B cell (primary cell): Measurements from ENCODE around the gene RNF114. TPM values are rescaled to one million over a fixed set of nuclear protein-coding genes. Genes with fewer than 3 reads are reported as not detected.

Source experiments
- ATAC-seq: fragments of 200-7000 bp; cut with Tn5 transposase; one replicate; pipeline ENCODE4 v1.10.0; 2021; ENCODE audit warnings: low read depth, mild to moderate bottlenecking, moderate number of reproducible peaks, moderate library complexity
- CTCF ChIA-PET: fragments of 350-600 bp; sonication (Branson Sonifier 250); formaldehyde crosslinking; loops from one replicate; lab custom pipeline; 2021; ENCODE audit warnings: antibody characterized with exemption, inconsistent platforms; lab: Charles Lee
- POLR2A ChIA-PET: fragments of 350-600 bp; sonication (Branson Sonifier 250); formaldehyde crosslinking; loops from one replicate; lab custom pipeline; 2021; ENCODE audit warnings: antibody characterized with exemption; lab: Charles Lee
- DNase-seq: peaks from one replicate; pipeline ENCODE4 v3.0.0; 2013
- H2AFZ ChIP-seq: 2 replicates; pipeline ENCODE4 v1.6.1; 2012; ENCODE audit warnings: mild to moderate bottlenecking, low read depth, low read length; ENCODE audit not compliant: insufficient read depth, poor library complexity, severe bottlenecking
- H3K27ac ChIP-seq, 2 donors: 1 replicate in 1 of 2; 2 replicates in 1 of 2; pipeline ENCODE4 v1.5.1; 2012 to 2013; ENCODE audit warnings: low read length in 2 of 2, mild to moderate bottlenecking in 2 of 2, moderate library complexity in 1 of 2
- H3K27me3 ChIP-seq, 4 experiments: fragments of 200-600 bp in 1 of 4; sonication (generic) in 1 of 4; replicated peaks in 1 of 4; 1 replicate in 2 of 4; 2 replicates in 2 of 4; pipeline versions ENCODE4 v1.6.1 to v1.7.0; 2013 to 2016; ENCODE audit warnings: low read length in 3 of 4, mild to moderate bottlenecking in 2 of 4, mixed read lengths in 1 of 4, moderate library complexity in 1 of 4; ENCODE audit not compliant: insufficient read depth in 4 of 4, control insufficient read depth in 3 of 4; ENCODE audit errors: control extremely low read depth in 1 of 4
- H3K36me3 ChIP-seq, 2 experiments: replicated peaks in 1 of 2; 1 replicate in 1 of 2; 2 replicates in 1 of 2; pipeline versions ENCODE4 v1.6.1 to v1.7.1; 2013; ENCODE audit warnings: low read length in 1 of 2; ENCODE audit not compliant: insufficient read depth in 2 of 2, control insufficient read depth in 1 of 2; ENCODE audit errors: control extremely low read depth in 1 of 2, extremely low read depth in 1 of 2
- H3K4me1 ChIP-seq, 2 donors: fragments of 200-600 bp in 1 of 2; sonication (generic) in 1 of 2; 1 replicate in 1 of 2; 2 replicates in 1 of 2; pipeline versions ENCODE4 v1.5.1 to v1.6.1; 2013 to 2017; ENCODE audit warnings: low read length in 2 of 2; ENCODE audit not compliant: control insufficient read depth in 2 of 2, insufficient read depth in 2 of 2
- H3K4me2 ChIP-seq: replicated peaks from 2 replicates; pipeline ENCODE3; 2012; ENCODE audit warnings: mild to moderate bottlenecking, low read depth, low read length; ENCODE audit not compliant: poor library complexity, severe bottlenecking
- H3K4me3 ChIP-seq, 5 experiments: fragments of 200-600 bp in 1 of 5; sonication (generic) in 1 of 5; 1 replicate in 3 of 5; 2 replicates in 2 of 5; pipeline versions ENCODE4 v1.5.1 to v1.7.0; 2011 to 2016; ENCODE audit warnings: low read length in 4 of 5, mild to moderate bottlenecking in 4 of 5, low read depth in 2 of 5, control low read depth in 1 of 5, moderate library complexity in 1 of 5; ENCODE audit not compliant: insufficient read depth in 1 of 5; ENCODE audit errors: control extremely low read depth in 1 of 5, extremely low read depth in 1 of 5
- H3K79me2 ChIP-seq: fragments of 200-600 bp; sonication (generic); one replicate; pipeline ENCODE4 v1.6.0; 2016; ENCODE audit warnings: low read length; ENCODE audit not compliant: control insufficient read depth, insufficient read depth
- H3K9ac ChIP-seq: fragments of 200-600 bp; sonication (generic); 2 replicates; pipeline ENCODE4 v1.6.1; 2017; ENCODE audit warnings: mild to moderate bottlenecking, low read length, moderate library complexity
- H3K9me3 ChIP-seq, 3 donors: one replicate each; pipeline versions ENCODE4 v1.6.1 to v1.7.1; 2013; ENCODE audit warnings: low read length in 2 of 3; ENCODE audit not compliant: control insufficient read depth in 2 of 3, insufficient read depth in 1 of 3; ENCODE audit errors: control extremely low read depth in 1 of 3
- H4K20me1 ChIP-seq: 2 replicates; pipeline ENCODE4 v1.6.0; 2012; ENCODE audit warnings: mild to moderate bottlenecking, low read length; ENCODE audit not compliant: insufficient read depth, control insufficient read depth, poor library complexity, severe bottlenecking
- H3K27ac Mint-ChIP-seq: one replicate; pipeline ENCODE4 v1.8.0; 2021; ENCODE audit warnings: mixed read lengths
- H3K27me3 Mint-ChIP-seq: one replicate; pipeline ENCODE4 v1.8.0; 2021; ENCODE audit warnings: mixed read lengths
- H3K4me1 Mint-ChIP-seq: one replicate; pipeline ENCODE4 v1.8.0; 2021; ENCODE audit warnings: mixed read lengths
- H3K4me3 Mint-ChIP-seq: one replicate; pipeline ENCODE4 v1.8.0; 2021; ENCODE audit warnings: mixed read lengths
- H3K9me3 Mint-ChIP-seq: one replicate; pipeline ENCODE4 v1.8.0; 2022; ENCODE audit warnings: mixed read lengths; ENCODE audit not compliant: insufficient read depth
- EZH2 ChIP-seq: IDR thresholded peaks from 2 replicates; pipeline ENCODE4 v1.6.1; 2012; ENCODE audit warnings: borderline replicate concordance, low read depth, mild to moderate bottlenecking, moderate library complexity, low read length; ENCODE audit not compliant: insufficient read depth, poor library complexity, severe bottlenecking
- WGBS: methylation state at CpG from one replicate; pipeline ENCODE4 v1.1.5; 2013; ENCODE audit warnings: missing lambda C conversion rate; ENCODE audit not compliant: insufficient coverage; 5-methylcytosine and 5-hydroxymethylcytosine counted together
- intact Hi-C: fragments of 100-400 bp; cut with micrococcal nuclease; formaldehyde crosslinking; loops from one replicate; pipeline ENCODE4 v1.10.0; 2022
- polyA plus RNA-seq: library from polyadenylated mRNA; depleted of rRNA; stranded (reverse); fragments of >200 nt; gene quantifications from 2 replicates; pipeline ENCODE4 v1.2.3, GENCODE V29; 2012
- total RNA-seq, 2 donors: library from RNA; stranded (reverse); fragments of 120-200 nt in 1 of 2; gene quantifications; 1 replicate in 1 of 2; 2 replicates in 1 of 2; pipeline versions ENCODE4 v1.2.3 to v1.2.4, GENCODE V29; 2013 to 2022
- TF ChIP-seq, protein P1 (sequence below): fragments of 200-600 bp; IDR thresholded peaks from one replicate; pipeline ENCODE4 v1.8.0; 2022; ENCODE audit warnings: antibody characterized with exemption, mild to moderate bottlenecking

Gene RNF114
- total and polyA plus RNA-seq, 2 donors (not counting 1 experiment from before 2014, with no cell fraction given), result 81.7 to 117 TPM

GRCh38 chr20:49941456-49941855, 5.3 kb downstream of the RNF114 start:
- Histone ChIP-seq H3K27me3 (no peaks in the 10 kb centered on the region), H2AFZ (no peak overlapping the region), H3K9ac (no peak overlapping the region), H4K20me1 (peaks cover 84% of the 10 kb centered on the region), H3K36me3 (peaks cover 12 to 48% of the 10 kb centered on the region in 2 experiments), H3K9me3 (no peaks in the 10 kb centered on the region), H3K4me2 (no peak overlapping the region), H3K4me3 (no peak overlapping the region), H3K27ac (no peak overlapping the region), H3K4me1 (peaks cover 21 to 26% of the 10 kb centered on the region in 2 donors), H3K79me2 (peaks cover 82% of the 10 kb centered on the region)
- H3K9me3 Mint-ChIP-seq, result no peaks in the 10 kb centered on the region
- 98% methylated on average over 12 of the region's 15 CpGs for WGBS
- ChIA-PET POLR2A (no interaction called here), CTCF (interaction anchor here (0.6 to 0.8 kb wide), 2 partner anchors 18 to 237 kb away, joined by 3 to 5 read pairs; no protein-coding TSS in a partner anchor)
- ATAC-seq (no peak), DNase-seq (no peak)
- H3K4me3 Mint-ChIP-seq, result no peak overlapping the region
- intact Hi-C loops, result no loop called here
- peaks cover 45% of the 10 kb centered on the region for H3K4me1 Mint-ChIP-seq
- H3K27me3 Mint-ChIP-seq, result no peaks in the 10 kb centered on the region
- TF ChIP-seq, protein P1, sequence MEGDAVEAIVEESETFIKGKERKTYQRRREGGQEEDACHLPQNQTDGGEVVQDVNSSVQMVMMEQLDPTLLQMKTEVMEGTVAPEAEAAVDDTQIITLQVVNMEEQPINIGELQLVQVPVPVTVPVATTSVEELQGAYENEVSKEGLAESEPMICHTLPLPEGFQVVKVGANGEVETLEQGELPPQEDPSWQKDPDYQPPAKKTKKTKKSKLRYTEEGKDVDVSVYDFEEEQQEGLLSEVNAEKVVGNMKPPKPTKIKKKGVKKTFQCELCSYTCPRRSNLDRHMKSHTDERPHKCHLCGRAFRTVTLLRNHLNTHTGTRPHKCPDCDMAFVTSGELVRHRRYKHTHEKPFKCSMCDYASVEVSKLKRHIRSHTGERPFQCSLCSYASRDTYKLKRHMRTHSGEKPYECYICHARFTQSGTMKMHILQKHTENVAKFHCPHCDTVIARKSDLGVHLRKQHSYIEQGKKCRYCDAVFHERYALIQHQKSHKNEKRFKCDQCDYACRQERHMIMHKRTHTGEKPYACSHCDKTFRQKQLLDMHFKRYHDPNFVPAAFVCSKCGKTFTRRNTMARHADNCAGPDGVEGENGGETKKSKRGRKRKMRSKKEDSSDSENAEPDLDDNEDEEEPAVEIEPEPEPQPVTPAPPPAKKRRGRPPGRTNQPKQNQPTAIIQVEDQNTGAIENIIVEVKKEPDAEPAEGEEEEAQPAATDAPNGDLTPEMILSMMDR, result no peak
- no peak for TF ChIP-seq EZH2
- H3K27ac Mint-ChIP-seq, result peak overlapping the region; percentile 37

GRCh38 chr20:49942303-49942702, 6.1 kb downstream of the RNF114 start:
- ChIA-PET POLR2A (no interaction called here), CTCF (interaction anchor here (0.6 to 0.8 kb wide), 2 partner anchors 18 to 236 kb away, joined by 3 to 5 read pairs; no protein-coding TSS in a partner anchor)
- no peak overlapping the region for H2AFZ ChIP-seq
- peaks cover 13 to 54% of the 10 kb centered on the region in 2 experiments for H3K36me3 ChIP-seq
- ATAC-seq (no peak), DNase-seq (no peak)
- Mint-ChIP-seq H3K4me3 (no peak overlapping the region), H3K9me3 (no peaks in the 10 kb centered on the region), H3K4me1 (peaks cover 38% of the 10 kb centered on the region), H3K27me3 (no peaks in the 10 kb centered on the region), H3K27ac (no peak overlapping the region)
- no peak overlapping the region for H3K4me3 ChIP-seq
- no peak overlapping the region for H3K4me2 ChIP-seq
- H3K27ac ChIP-seq, result no peak overlapping the region
- intact Hi-C loops, result no loop called here
- peaks cover 74% of the 10 kb centered on the region for H3K79me2 ChIP-seq
- no peak overlapping the region for H3K9ac ChIP-seq
- H3K4me1 ChIP-seq, result peaks cover 16 to 19% of the 10 kb centered on the region in 2 donors
- H3K9me3 ChIP-seq, result no peaks in the 10 kb centered on the region
- no peaks in the 10 kb centered on the region for H3K27me3 ChIP-seq
- TF ChIP-seq EZH2, result no peak
- TF ChIP-seq, protein P1, result no peak
- 89% methylated on average over 3 of the region's 3 CpGs for WGBS
- H4K20me1 ChIP-seq, result peaks cover 75% of the 10 kb centered on the region
